ENCODE results near the gene BMPR1A.

DNA sequence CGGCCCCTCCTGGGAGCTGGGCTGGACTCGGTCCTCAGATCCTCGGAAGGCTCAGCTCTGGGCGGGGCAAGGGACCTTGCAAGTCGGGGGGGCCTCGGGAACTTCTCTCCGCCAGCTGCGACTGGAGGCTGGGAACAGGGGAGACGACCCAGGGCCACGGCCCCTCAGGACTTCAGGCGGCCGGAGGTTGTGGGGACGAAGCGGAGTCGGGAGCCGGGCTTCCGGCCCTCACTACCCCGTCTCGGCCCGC, 214.5 kb downstream of the BMPR1A start:
- TF ChIP-seq, protein P1, sequence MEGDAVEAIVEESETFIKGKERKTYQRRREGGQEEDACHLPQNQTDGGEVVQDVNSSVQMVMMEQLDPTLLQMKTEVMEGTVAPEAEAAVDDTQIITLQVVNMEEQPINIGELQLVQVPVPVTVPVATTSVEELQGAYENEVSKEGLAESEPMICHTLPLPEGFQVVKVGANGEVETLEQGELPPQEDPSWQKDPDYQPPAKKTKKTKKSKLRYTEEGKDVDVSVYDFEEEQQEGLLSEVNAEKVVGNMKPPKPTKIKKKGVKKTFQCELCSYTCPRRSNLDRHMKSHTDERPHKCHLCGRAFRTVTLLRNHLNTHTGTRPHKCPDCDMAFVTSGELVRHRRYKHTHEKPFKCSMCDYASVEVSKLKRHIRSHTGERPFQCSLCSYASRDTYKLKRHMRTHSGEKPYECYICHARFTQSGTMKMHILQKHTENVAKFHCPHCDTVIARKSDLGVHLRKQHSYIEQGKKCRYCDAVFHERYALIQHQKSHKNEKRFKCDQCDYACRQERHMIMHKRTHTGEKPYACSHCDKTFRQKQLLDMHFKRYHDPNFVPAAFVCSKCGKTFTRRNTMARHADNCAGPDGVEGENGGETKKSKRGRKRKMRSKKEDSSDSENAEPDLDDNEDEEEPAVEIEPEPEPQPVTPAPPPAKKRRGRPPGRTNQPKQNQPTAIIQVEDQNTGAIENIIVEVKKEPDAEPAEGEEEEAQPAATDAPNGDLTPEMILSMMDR (conservative IDR thresholded peaks at IDR 0.05; ENCODE audit: low read depth, low read length): no peak
- no peak for TF ChIP-seq CEBPB (IDR thresholded peaks at IDR 0.05; ENCODE audit: low read depth, low read length)
- no peak for TF ChIP-seq RFX5 (IDR thresholded peaks at IDR 0.05; ENCODE audit: low read depth, low read length)
- peak; percentile 90 for TF ChIP-seq POLR2A (IDR thresholded peaks at IDR 0.05; ENCODE audit: low read depth, low read length)
- no peak for TF ChIP-seq FOS (IDR thresholded peaks at IDR 0.05; ENCODE audit: low read depth, low read length)
- no peak for TF ChIP-seq RAD21 (IDR thresholded peaks at IDR 0.05; ENCODE audit: low read length)
- TF ChIP-seq, protein P2, sequence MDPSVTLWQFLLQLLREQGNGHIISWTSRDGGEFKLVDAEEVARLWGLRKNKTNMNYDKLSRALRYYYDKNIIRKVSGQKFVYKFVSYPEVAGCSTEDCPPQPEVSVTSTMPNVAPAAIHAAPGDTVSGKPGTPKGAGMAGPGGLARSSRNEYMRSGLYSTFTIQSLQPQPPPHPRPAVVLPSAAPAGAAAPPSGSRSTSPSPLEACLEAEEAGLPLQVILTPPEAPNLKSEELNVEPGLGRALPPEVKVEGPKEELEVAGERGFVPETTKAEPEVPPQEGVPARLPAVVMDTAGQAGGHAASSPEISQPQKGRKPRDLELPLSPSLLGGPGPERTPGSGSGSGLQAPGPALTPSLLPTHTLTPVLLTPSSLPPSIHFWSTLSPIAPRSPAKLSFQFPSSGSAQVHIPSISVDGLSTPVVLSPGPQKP (IDR thresholded peaks at IDR 0.05; ENCODE audit: borderline replicate concordance, low read depth, low read length): no peak
- TF ChIP-seq MAFK (IDR thresholded peaks at IDR 0.05; ENCODE audit: low read depth, low read length): no peak
